Type B pancreatic cell (in vitro differentiated cells): ENCODE results near the gene POLD4. TPM values are rescaled to one million over a fixed set of nuclear protein-coding genes. Genes with fewer than 3 reads are reported as not detected.
A peak's percentile ranks its signal among the peaks of the same experiment; 100 is the strongest.

Experiments
- DNase-seq: peaks from one replicate; pipeline ENCODE4 v3.0.0; 2021; ENCODE audit warnings: mixed read lengths; ENCODE audit not compliant: unreplicated experiment; ENCODE audit errors: extremely low spot score
- H3K27ac Mint-ChIP-seq: 2 replicates; pipeline ENCODE4 v1.8.0; 2021; ENCODE audit warnings: mild to moderate bottlenecking, mixed read lengths
- H3K27me3 Mint-ChIP-seq: 2 replicates; pipeline ENCODE4 v1.8.0; 2021; ENCODE audit warnings: mixed read lengths
- H3K36me3 Mint-ChIP-seq: 2 replicates; pipeline ENCODE4 v1.8.0; 2021; ENCODE audit warnings: mixed read lengths
- H3K4me1 Mint-ChIP-seq: one replicate; pipeline ENCODE4 v1.8.0; 2021; ENCODE audit warnings: mixed read lengths; ENCODE audit not compliant: unreplicated experiment
- H3K4me3 Mint-ChIP-seq: 2 replicates; pipeline ENCODE4 v1.8.0; 2021; ENCODE audit warnings: mild to moderate bottlenecking, mixed read lengths
- H3K9me3 Mint-ChIP-seq: 2 replicates; pipeline ENCODE4 v1.8.0; 2021; ENCODE audit warnings: mixed read lengths
- CTCF ChIP-seq: fragments of 200-600 bp; sonication (generic); conservative IDR thresholded peaks from 2 replicates; pipeline ENCODE4 v1.5.0; 2021; ENCODE audit warnings: antibody characterized with exemption, mild to moderate bottlenecking
- total RNA-seq: library from RNA; stranded (reverse); gene quantifications from 2 replicates; pipeline ENCODE4 v1.2.1, GENCODE V29; 2021; ENCODE audit warnings: low replicate concordance

The POLD4 gene
- total RNA-seq, 1 donor from 2014 or later = 15.0 TPM

- Mint-ChIP-seq H3K9me3 (no peaks in the 10 kb centered on the region), H3K36me3 (peaks cover 10% of the 10 kb centered on the region), H3K4me1 (peaks cover 36% of the 10 kb centered on the region), H3K4me3 (no peak overlapping the region), H3K27ac (no peak overlapping the region), H3K27me3 (peaks cover 8% of the 10 kb centered on the region)
- no peak for DNase-seq
- TF ChIP-seq CTCF = no peak
These were observed 13.8 kb upstream of the POLD4 start for GRCh38 chr11:67366961-67367760.

GRCh38 chr11:67366546-67366945, 13.2 kb upstream of the POLD4 start:
- no peak for DNase-seq

GRCh38 chr11:67365736-67366444, 12.5 kb upstream of the POLD4 start:
- Mint-ChIP-seq H3K4me3 (peak overlapping the region; percentile 60), H3K27me3 (no peaks in the 10 kb centered on the region), H3K9me3 (no peaks in the 10 kb centered on the region), H3K27ac (peak overlapping the region; percentile 45), H3K4me1 (peaks cover 26% of the 10 kb centered on the region), H3K36me3 (peaks cover 10% of the 10 kb centered on the region)
- DNase-seq = no peak
- no peak for TF ChIP-seq CTCF

More at GRCh38 chr11:67366546-67366945, 13.2 kb upstream of the POLD4 start:
- no peak overlapping the region for H3K4me3 Mint-ChIP-seq
- TF ChIP-seq CTCF = no peak
- peak overlapping the region; percentile 45 for H3K27ac Mint-ChIP-seq
- H3K9me3 Mint-ChIP-seq = no peaks in the 10 kb centered on the region
- peaks cover 32% of the 10 kb centered on the region for H3K4me1 Mint-ChIP-seq
- H3K27me3 Mint-ChIP-seq = peaks cover 4% of the 10 kb centered on the region
- peaks cover 10% of the 10 kb centered on the region for H3K36me3 Mint-ChIP-seq

- peak overlapping the region; percentile 45 for H3K27ac Mint-ChIP-seq
- peaks cover 19% of the 10 kb centered on the region for H3K4me1 Mint-ChIP-seq
- no peaks in the 10 kb centered on the region for H3K27me3 Mint-ChIP-seq
These were observed 11.7 kb upstream of the POLD4 start for GRCh38 chr11:67364783-67365722.

More at GRCh38 chr11:67364783-67365722, 11.7 kb upstream of the POLD4 start:
- Mint-ChIP-seq H3K9me3 (no peaks in the 10 kb centered on the region), H3K36me3 (peaks cover 10% of the 10 kb centered on the region), H3K4me3 (peak overlapping the region; percentile 60)
- TF ChIP-seq CTCF = no peak
- no peak for DNase-seq
